GM10266 (cell line): Measurements from ENCODE around the gene ECPAS.
"Not testable (repeated sequence)": the region's sequence is repeated elsewhere in the genome, so short reads cannot be mapped to it uniquely, and the experiment has no call there.

Experiments used
- DNase-seq: peaks from one replicate; pipeline ENCODE4 v3.0.0; 2012; ENCODE audit errors: extremely low spot score
- TF ChIP-seq, protein P1 (sequence below): IDR thresholded peaks from 2 replicates; pipeline ENCODE4 v1.5.1; 2012; ENCODE audit warnings: mild to moderate bottlenecking, low read depth; ENCODE audit not compliant: control insufficient read depth, insufficient read depth; ENCODE audit errors: missing control alignments

The ECPAS gene

GRCh38 chr9:111525056-111525977, 41.1 kb upstream of the ECPAS start, which contains the start of gene ZNF483:
ZNF483 (plus strand) TSS chr9:111525179; CDS start chr9:111527396, 2,217 bp downstream.
- DNase-seq = peak; percentile 63
- TF ChIP-seq, protein P1, sequence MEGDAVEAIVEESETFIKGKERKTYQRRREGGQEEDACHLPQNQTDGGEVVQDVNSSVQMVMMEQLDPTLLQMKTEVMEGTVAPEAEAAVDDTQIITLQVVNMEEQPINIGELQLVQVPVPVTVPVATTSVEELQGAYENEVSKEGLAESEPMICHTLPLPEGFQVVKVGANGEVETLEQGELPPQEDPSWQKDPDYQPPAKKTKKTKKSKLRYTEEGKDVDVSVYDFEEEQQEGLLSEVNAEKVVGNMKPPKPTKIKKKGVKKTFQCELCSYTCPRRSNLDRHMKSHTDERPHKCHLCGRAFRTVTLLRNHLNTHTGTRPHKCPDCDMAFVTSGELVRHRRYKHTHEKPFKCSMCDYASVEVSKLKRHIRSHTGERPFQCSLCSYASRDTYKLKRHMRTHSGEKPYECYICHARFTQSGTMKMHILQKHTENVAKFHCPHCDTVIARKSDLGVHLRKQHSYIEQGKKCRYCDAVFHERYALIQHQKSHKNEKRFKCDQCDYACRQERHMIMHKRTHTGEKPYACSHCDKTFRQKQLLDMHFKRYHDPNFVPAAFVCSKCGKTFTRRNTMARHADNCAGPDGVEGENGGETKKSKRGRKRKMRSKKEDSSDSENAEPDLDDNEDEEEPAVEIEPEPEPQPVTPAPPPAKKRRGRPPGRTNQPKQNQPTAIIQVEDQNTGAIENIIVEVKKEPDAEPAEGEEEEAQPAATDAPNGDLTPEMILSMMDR = no peak

DNA sequence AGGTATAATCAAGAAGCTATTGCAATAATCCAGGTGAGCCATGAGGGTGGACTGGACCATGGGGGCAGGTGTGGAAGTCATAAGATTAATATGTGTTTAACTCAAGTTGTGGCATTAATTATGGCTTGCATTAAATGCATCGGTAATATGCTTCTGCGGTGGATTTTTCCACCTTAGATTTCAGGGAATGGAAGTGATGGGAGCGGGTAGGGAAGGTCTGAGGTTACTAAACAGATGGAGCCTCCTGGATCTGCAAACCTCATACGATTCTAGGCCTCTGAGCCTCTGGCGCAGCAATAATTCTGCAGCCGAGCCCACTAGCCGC, 40.5 kb upstream of the ECPAS start:
- TF ChIP-seq, protein P1 = no peak
- no peak for DNase-seq

- no peak for DNase-seq
- TF ChIP-seq, protein P1 = no peak
Measured at GRCh38 chr9:111516061-111516465, 31.9 kb upstream of the ECPAS start.

DNA sequence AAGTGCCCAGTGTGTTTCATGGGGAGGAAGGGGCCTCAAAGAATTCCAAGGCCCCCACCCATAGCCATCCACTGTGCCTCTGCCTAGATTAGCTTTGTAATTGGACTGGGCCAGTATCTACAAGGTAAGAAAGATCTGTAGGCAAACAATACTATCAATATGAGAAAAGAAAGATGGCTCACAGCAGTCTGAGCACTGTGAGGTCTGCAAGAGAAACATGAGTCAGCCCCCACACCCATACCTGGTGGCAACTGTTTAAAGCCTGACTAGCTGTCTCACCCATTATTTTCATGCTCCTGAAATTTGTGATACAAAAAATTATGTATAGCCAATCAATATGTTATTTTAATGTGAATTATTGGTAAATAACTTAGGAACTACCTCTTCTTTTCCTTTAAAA, 30.8 kb upstream of the ECPAS start:
- TF ChIP-seq, protein P1 = no peak
- DNase-seq = no peak

- DNase-seq = not testable (repeated sequence)
Measured at GRCh38 chr9:111511581-111511980, 27.4 kb upstream of the ECPAS start.

DNA sequence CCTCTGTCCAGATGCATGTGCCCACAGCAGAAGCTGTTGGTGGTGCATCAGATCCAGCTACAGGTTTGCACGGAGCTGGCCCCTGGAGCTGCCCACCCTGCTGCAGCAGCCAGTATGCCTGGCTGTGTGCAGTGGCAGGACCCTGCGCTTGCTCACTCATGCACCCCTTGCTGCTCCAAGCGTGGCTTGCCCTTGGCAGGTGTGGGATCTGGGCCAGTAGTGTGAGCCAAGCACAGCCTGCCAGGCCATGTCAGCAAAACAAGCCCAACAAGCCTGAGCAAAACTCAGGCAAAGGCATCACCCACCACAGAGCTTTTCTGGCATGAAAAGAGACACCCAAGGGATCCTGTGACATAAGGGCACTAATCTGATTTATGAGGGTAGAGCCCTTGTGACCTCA, 18.3 kb upstream of the ECPAS start:
- DNase-seq = no peak
- TF ChIP-seq, protein P1 = no peak

GRCh38 chr9:111501648-111502047, 17.5 kb upstream of the ECPAS start:
- TF ChIP-seq, protein P1 = no peak
- DNase-seq = no peak
